GM12873 (cell line): ENCODE measurements around the gene ROBO1.

Experiments used
- CTCF ChIP-seq: IDR thresholded peaks from 2 replicates; pipeline ENCODE4 v1.5.1; 2012; ENCODE audit warnings: low read depth, mild to moderate bottlenecking, moderate library complexity, low read length, control low read depth; ENCODE audit not compliant: insufficient read depth; ENCODE audit errors: missing control alignments

The ROBO1 gene

GRCh38 chr3:79285380-79285779 lies 482.4 kb downstream of the ROBO1 start:
- TF ChIP-seq CTCF, result no peak

DNA sequence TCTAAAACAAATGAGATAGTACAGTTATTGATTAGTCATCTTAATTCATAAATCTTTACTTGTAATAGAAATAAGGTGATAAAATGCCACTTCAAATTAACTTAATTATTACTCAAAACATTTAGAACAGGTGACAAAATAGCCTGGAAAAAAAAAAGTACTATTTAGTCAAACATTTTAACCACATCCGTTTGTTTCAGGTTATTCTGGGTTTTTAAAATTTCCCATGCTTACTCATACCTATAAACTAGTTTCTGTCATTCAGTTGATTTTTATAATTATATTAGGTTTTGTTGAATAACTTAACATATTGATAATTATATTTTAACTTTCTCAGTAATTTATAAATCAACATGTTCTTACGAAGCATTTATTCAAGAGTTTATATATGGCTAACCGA lies 483.0 kb downstream of the ROBO1 start:
- TF ChIP-seq CTCF, result no peak

- no peak for TF ChIP-seq CTCF
Measured at GRCh38 chr3:79278681-79279080, 489.1 kb downstream of the ROBO1 start.

- TF ChIP-seq CTCF, result no peak
Measured at GRCh38 chr3:79268422-79268821, 499.4 kb downstream of the ROBO1 start.

DNA sequence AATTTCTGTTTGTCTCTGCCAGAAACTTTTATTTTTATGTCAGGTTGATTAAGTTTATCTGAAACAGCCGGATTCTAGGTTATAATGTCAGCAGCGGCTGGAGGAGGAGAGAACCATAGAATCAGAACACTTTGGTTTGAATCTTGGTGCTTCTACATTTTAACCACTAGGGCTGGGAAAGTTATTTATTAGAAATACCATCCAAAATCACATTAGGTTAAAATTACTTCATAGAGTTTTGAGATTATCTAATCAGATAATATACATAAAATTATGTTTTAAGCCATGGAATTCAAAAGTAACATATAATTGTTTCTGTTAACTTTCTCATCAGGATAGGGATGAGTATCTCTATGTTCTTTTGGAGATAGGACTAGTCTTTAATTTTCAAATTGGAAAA lies 502.9 kb downstream of the ROBO1 start:
- no peak for TF ChIP-seq CTCF

- TF ChIP-seq CTCF, result no peak
Measured at GRCh38 chr3:79263423-79263822, 504.4 kb downstream of the ROBO1 start.

DNA sequence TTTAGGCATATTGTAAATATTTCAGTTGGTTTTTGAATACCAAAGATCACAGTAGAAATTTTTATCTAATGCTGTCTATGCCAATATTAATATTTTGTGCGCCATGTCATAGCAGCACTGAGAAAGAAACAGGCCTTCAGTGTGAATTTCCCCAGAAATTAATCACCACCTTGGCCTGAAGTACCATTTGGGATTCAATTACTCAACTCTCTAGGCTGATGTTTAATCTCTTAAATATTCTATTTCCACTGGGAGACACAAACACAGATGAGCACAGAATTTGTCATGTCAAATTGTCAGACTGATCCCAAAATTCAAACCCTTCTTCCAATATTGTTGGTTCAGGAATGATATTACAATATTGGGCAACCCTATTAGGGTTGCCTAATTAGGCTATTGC lies 509.3 kb downstream of the ROBO1 start:
- no peak for TF ChIP-seq CTCF
